Erythroblast (primary cell): ENCODE results near the gene CERS6.

ENCODE experiments used
- DNase-seq, 2 experiments: peaks; one replicate each; lab custom pipeline; 2025; lab: John Stamatoyannopoulos, UW
- GATA1 ChIP-seq: IDR thresholded peaks from 2 replicates; pipeline ENCODE4 v1.6.1; 2011; ENCODE audit warnings: low read depth, mild to moderate bottlenecking, control low read depth, low read length, moderate library complexity
- POLR2A ChIP-seq: IDR thresholded peaks from 2 replicates; pipeline ENCODE4 v1.6.1; 2011; ENCODE audit warnings: mild to moderate bottlenecking, low read length

CERS6 gene

DNA sequence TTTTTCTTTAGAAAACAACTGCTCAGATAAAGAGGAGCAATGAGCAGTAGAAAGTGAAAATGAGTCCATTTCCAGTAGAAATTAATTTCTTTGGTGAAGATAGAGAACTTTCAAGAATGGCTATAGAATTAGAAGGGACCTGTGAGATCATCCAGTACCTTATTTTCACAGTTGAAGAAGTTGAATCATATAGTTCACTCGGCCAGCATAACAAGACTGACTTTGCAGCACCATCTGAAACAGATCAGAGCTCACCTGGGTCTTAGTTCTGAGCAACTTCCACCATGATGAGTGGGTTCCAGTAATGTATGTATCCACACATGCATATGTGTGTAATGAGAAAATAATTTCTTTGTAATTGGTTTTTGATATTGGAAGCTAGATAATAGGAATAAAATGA, 58.6 kb downstream of the CERS6 start:
- no peak for TF ChIP-seq POLR2A
- TF ChIP-seq GATA1 = no peak
- no peak for DNase-seq

DNA sequence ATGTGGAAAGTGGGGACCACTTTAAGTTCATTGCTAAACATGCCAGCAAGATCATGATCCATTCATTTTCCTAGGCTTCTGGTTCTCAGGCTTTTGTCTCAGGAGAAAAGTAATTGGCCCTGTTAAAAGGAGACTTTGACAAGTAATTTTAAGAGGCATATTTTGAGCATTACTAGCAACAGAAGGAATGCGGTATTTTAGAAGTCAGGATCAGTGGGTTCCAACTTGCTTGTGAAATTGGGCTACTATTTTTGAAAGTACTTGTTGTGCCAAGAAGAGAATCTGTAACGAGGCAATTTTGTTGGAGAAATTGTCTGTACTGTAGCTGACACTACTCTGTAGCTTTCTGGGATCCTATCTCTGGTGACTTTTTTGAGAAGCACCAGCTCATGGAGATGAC, 59.4 kb downstream of the CERS6 start:
- DNase-seq = no peak
- TF ChIP-seq GATA1 (no peak), POLR2A (no peak)

DNA sequence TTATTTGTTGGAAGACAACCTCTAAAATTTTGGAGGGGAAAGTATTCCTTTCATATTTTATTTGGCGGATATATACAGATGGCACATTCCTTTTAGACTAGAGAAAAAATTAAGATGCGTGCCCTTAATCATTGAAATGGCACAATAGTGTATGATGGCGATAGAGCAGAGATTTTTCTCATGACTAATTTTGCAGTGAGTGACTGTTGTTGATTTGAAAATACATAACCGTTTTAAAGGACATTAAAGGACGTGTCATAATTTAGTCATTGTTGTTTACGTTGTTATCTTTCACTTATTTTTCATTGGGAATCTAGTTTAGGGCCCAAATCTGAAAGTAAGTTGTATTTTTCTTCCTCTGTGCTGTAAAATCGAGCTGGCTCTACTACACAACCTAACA, 61.7 kb downstream of the CERS6 start:
- TF ChIP-seq GATA1 = no peak
- TF ChIP-seq POLR2A = no peak

GRCh38 chr2:168518555-168519066, 62.5 kb downstream of the CERS6 start:
- no peak for TF ChIP-seq POLR2A
- no peak for TF ChIP-seq GATA1
- no peak for DNase-seq

More for the DNA sequence above, 61.7 kb downstream of the CERS6 start:
- no peak for DNase-seq

GRCh38 chr2:168519534-168520308, 63.6 kb downstream of the CERS6 start:
- TF ChIP-seq POLR2A = no peak
- DNase-seq = no peak

DNA sequence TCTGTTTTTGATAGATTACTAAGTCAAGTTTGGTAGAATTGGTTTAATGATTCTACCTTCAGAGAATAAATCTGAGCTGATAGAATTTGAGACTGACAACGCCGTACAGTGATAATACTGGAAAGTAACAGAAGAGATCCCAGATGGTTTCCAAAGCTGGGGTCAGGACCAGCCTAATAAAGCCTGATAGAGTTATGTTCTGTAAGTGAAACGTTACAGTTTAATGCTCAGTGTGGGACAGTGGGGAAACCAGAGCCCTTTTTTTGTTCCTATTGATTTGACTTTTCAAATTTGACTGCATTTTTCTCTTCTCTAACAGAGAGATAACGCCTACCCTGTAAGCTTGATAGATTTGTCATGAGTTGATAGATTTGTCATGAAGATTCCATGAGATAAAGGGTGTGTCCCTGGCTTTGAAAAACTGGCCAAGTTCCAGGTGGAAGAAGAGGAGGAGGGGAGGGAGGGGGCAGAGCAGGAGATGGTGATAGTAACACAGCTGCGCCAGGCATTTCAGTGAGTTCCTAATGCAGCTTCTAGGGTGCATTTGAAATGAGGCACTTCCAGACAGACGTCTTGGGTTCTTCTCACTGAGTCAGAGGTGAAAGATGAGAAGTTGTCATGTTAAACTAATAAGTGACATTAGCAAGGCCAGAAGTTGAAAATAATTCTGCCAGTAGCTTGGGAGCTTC, 65.1 kb downstream of the CERS6 start:
- TF ChIP-seq GATA1 (no peak), POLR2A (no peak)
- DNase-seq = peak; percentile 29 to 69

- no peak for DNase-seq
- no peak for TF ChIP-seq GATA1
Measured at GRCh38 chr2:168522446-168522845, 66.4 kb downstream of the CERS6 start.

GRCh38 chr2:168524005-168524404, 67.9 kb downstream of the CERS6 start:
- no peak for DNase-seq

DNA sequence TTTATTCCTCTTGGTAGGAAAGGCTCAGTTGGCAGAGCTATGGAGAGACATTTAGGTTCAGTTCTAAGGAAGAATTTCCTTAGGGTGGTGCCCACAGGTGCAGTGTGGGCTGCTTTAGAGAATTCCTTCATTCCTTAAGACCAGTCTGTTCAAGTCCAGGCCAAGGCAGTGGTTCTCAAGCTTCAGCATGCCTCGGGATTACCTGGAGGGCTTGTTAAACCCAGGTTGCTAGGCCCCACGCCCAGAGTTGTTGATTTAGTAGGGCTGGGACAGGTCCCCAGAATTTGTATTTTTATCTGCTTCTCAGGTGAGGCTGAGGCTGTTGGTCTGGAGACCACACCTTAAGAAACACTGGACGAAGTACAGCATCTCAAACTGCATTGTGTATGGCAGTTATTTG, 68.9 kb downstream of the CERS6 start:
- DNase-seq = no peak
- no peak for TF ChIP-seq POLR2A
- TF ChIP-seq GATA1 = no peak

More at GRCh38 chr2:168524005-168524404, 67.9 kb downstream of the CERS6 start:
- TF ChIP-seq GATA1 (no peak), POLR2A (no peak)

- no peak for DNase-seq
- TF ChIP-seq GATA1 (no peak), POLR2A (no peak)
Measured at GRCh38 chr2:168525716-168526446, 69.8 kb downstream of the CERS6 start.

DNA sequence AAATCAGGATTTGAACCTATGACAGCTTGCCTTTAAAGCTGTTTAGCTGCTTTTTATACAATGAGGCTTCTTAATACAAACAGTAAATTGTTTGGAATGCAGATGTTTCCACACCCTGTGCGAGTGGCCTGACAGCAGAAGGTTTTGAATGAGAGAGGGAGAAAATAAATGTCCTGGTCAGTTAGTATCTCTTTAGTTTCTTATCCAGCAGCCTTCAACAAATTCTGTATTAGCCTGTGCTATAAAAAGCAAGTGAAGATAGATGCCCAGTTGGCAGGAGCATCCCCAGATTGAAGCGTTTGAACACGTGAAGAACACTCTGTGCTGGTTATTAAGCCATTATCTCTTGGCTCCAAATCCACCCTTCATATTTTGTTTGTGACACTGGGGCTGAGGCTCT, 70.6 kb downstream of the CERS6 start:
- no peak for DNase-seq
- TF ChIP-seq POLR2A = no peak
- no peak for TF ChIP-seq GATA1

- DNase-seq = no peak
- no peak for TF ChIP-seq GATA1
- no peak for TF ChIP-seq POLR2A
Measured at GRCh38 chr2:168528016-168528415, 71.9 kb downstream of the CERS6 start.

DNA sequence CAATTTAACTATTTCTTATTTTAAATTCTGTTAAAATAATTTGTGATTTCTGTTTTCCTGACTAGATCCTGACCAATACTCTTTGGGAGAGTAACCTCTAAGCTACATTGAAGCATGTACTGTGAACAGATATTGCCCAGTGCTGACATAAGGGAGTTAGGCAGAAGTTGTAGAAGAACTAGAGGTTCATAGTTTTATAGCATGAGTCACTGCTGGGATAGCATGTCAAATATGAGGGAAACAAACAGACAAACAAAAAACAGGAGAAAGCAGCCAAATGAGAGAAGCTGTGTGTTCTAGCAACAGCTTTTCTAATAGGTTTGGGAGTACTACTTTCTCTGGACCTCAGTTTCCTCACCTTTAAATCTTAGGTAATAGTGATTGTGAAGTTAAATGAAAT, 72.4 kb downstream of the CERS6 start:
- no peak for TF ChIP-seq GATA1
- TF ChIP-seq POLR2A = no peak
- DNase-seq = no peak

GRCh38 chr2:168529054-168529833, 73.2 kb downstream of the CERS6 start:
- peak in 1 of 2 experiments; percentile 34 for DNase-seq
- TF ChIP-seq GATA1 = no peak
- TF ChIP-seq POLR2A = no peak
